Hepatocyte (in vitro differentiated cells): ENCODE measurements around the gene CMTM3.

Experiments used
- EZH2 ChIP-seq: fragments of 200-600 bp; sonication (generic); IDR thresholded peaks from 2 replicates; pipeline ENCODE4 v1.6.1; 2016; ENCODE audit warnings: antibody characterized with exemption, mild to moderate bottlenecking, borderline replicate concordance
- TF ChIP-seq, protein P1 (sequence below): fragments of 200-600 bp; sonication (generic); IDR thresholded peaks from 2 replicates; pipeline ENCODE4 v1.5.1; 2016; ENCODE audit warnings: antibody characterized with exemption, mild to moderate bottlenecking; ENCODE audit not compliant: poor library complexity

- TF ChIP-seq, protein P1, sequence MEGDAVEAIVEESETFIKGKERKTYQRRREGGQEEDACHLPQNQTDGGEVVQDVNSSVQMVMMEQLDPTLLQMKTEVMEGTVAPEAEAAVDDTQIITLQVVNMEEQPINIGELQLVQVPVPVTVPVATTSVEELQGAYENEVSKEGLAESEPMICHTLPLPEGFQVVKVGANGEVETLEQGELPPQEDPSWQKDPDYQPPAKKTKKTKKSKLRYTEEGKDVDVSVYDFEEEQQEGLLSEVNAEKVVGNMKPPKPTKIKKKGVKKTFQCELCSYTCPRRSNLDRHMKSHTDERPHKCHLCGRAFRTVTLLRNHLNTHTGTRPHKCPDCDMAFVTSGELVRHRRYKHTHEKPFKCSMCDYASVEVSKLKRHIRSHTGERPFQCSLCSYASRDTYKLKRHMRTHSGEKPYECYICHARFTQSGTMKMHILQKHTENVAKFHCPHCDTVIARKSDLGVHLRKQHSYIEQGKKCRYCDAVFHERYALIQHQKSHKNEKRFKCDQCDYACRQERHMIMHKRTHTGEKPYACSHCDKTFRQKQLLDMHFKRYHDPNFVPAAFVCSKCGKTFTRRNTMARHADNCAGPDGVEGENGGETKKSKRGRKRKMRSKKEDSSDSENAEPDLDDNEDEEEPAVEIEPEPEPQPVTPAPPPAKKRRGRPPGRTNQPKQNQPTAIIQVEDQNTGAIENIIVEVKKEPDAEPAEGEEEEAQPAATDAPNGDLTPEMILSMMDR, result no peak
- TF ChIP-seq EZH2, result no peak
Observed at GRCh38 chr16:66574531-66574930, 30.0 kb upstream of the CMTM3 start.
